HS-5 (cell line): ENCODE measurements around the gene OTUD1.
"Not testable (repeated sequence)": the region's sequence is repeated elsewhere in the genome, so short reads cannot be mapped to it uniquely, and the experiment has no call there.

ENCODE experiments used
- DNase-seq: peaks from one replicate; pipeline ENCODE4 v3.0.0-alpha.2; 2012; ENCODE audit warnings: low read depth

The OTUD1 gene

GRCh38 chr10:23438547-23439451 is at the start of gene OTUD1:
TSS of gene OTUD1 (plus strand) at chr10:23439075. CDS start at chr10:23439458, 383 bp downstream.
- peak; percentile 30 for DNase-seq

GRCh38 chr10:23390408-23390807 is 48.5 kb upstream of the OTUD1 start:
- not testable (repeated sequence) for DNase-seq

- no peak for DNase-seq
Measured at GRCh38 chr10:23390809-23391208, 48.1 kb upstream of the OTUD1 start.

- DNase-seq = no peak
Measured at GRCh38 chr10:23391821-23392220, 47.1 kb upstream of the OTUD1 start.

- no peak for DNase-seq
Measured at GRCh38 chr10:23395017-23395416, 43.9 kb upstream of the OTUD1 start.

GRCh38 chr10:23396695-23397094 is 42.2 kb upstream of the OTUD1 start:
- DNase-seq = no peak

GRCh38 chr10:23399701-23400144 is 39.2 kb upstream of the OTUD1 start:
- peak; percentile 45 for DNase-seq

GRCh38 chr10:23402856-23403255 is 36.0 kb upstream of the OTUD1 start:
- no peak for DNase-seq

GRCh38 chr10:23403278-23403677 is 35.6 kb upstream of the OTUD1 start:
- no peak for DNase-seq

GRCh38 chr10:23403719-23404118 is 35.2 kb upstream of the OTUD1 start:
- DNase-seq = no peak

GRCh38 chr10:23404461-23404980 is 34.4 kb upstream of the OTUD1 start:
- no peak for DNase-seq

GRCh38 chr10:23405540-23405939 is 33.3 kb upstream of the OTUD1 start:
- DNase-seq = no peak

GRCh38 chr10:23406409-23406808 is 32.5 kb upstream of the OTUD1 start:
- DNase-seq = no peak

GRCh38 chr10:23408330-23408976 is 30.4 kb upstream of the OTUD1 start:
- no peak for DNase-seq

- DNase-seq = peak; percentile 49
Measured at GRCh38 chr10:23412223-23412622, 26.7 kb upstream of the OTUD1 start.

- DNase-seq = no peak
Measured at GRCh38 chr10:23413629-23414089, 25.2 kb upstream of the OTUD1 start.

GRCh38 chr10:23414658-23415057 is 24.2 kb upstream of the OTUD1 start:
- DNase-seq = no peak

- DNase-seq = no peak
Measured at GRCh38 chr10:23417254-23417653, 21.6 kb upstream of the OTUD1 start.

- DNase-seq = no peak
Measured at GRCh38 chr10:23418051-23418681, 20.7 kb upstream of the OTUD1 start.

GRCh38 chr10:23419201-23419600 is 19.7 kb upstream of the OTUD1 start:
- no peak for DNase-seq

GRCh38 chr10:23419655-23420329 is 19.1 kb upstream of the OTUD1 start:
- DNase-seq = no peak

- no peak for DNase-seq
Measured at GRCh38 chr10:23421397-23421796, 17.5 kb upstream of the OTUD1 start.
